Dendritic cell treated with granulocyte-macrophage colony-stimulating factor and Interleukin-4, amounts not matched to agents 40 ng/mL and 50 ng/mL, for 4 days (primary cell): ENCODE measurements around the gene DGKQ.
"Not testable (repeated sequence)": the region's sequence is repeated elsewhere in the genome, so short reads cannot be mapped to it uniquely, and the experiment has no call there.

Experiments used
- H3K27ac Mint-ChIP-seq: one replicate; pipeline ENCODE4 v1.8.0; 2022; ENCODE audit warnings: mild to moderate bottlenecking, mixed read lengths
- H3K27me3 Mint-ChIP-seq: one replicate; pipeline ENCODE4 v1.8.0; 2022; ENCODE audit warnings: mild to moderate bottlenecking, mixed read lengths
- H3K36me3 Mint-ChIP-seq: one replicate; pipeline ENCODE4 v1.8.0; 2022; ENCODE audit warnings: low read depth, mixed read lengths
- H3K4me1 Mint-ChIP-seq: one replicate; pipeline ENCODE4 v1.8.0; 2022; ENCODE audit warnings: low read depth, mixed read lengths
- H3K4me3 Mint-ChIP-seq: one replicate; pipeline ENCODE4 v1.8.0; 2022; ENCODE audit warnings: mild to moderate bottlenecking, moderate library complexity, mixed read lengths
- H3K9me3 Mint-ChIP-seq: one replicate; pipeline ENCODE4 v1.8.0; 2022; ENCODE audit warnings: mixed read lengths
- intact Hi-C: fragments of 100-400 bp; cut with micrococcal nuclease; formaldehyde crosslinking; loops from one replicate; pipeline ENCODE4 v1.15.0; 2022

The DGKQ gene

GRCh38 chr4:952881-953573 lies 20.3 kb downstream of the DGKQ start:
- no peak overlapping the region for H3K27ac Mint-ChIP-seq
- H3K36me3 Mint-ChIP-seq, result peaks cover 84% of the 10 kb centered on the region
- H3K9me3 Mint-ChIP-seq, result no peaks in the 10 kb centered on the region
- no peak overlapping the region for H3K4me3 Mint-ChIP-seq
- H3K4me1 Mint-ChIP-seq, result no peaks in the 10 kb centered on the region
- no peaks in the 10 kb centered on the region for H3K27me3 Mint-ChIP-seq
- intact Hi-C loops, result no loop called here

GRCh38 chr4:951594-952468 lies 21.5 kb downstream of the DGKQ start:
- Mint-ChIP-seq H3K4me3 (no peak overlapping the region), H3K9me3 (no peaks in the 10 kb centered on the region), H3K27ac (no peak overlapping the region), H3K4me1 (no peaks in the 10 kb centered on the region), H3K27me3 (no peaks in the 10 kb centered on the region), H3K36me3 (peaks cover 78% of the 10 kb centered on the region)
- intact Hi-C loops, result no loop called here

DNA sequence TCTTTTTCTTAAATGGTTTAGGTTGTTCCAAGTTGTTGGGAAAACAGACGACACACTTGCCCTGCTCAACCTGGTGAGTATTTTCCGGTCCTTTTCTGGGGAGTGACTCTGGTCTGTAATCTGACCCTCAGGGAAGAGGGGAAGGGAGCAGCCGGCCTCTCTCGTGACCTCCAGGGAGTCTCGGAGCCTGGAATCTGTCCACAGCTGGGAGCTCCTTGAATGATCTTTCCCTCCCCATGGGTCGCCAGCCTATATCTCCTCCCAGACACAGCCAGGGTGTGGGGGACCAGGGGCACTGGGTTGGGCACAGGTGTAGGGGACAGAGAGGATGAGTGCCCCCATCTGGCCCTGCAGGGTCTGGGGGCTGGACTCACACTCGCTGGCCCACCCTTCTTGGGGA lies 22.2 kb downstream of the DGKQ start:
- no peak overlapping the region for H3K4me3 Mint-ChIP-seq
- intact Hi-C loops, result no loop called here
- H3K36me3 Mint-ChIP-seq, result peaks cover 72% of the 10 kb centered on the region
- no peaks in the 10 kb centered on the region for H3K9me3 Mint-ChIP-seq
- H3K4me1 Mint-ChIP-seq, result no peaks in the 10 kb centered on the region
- H3K27me3 Mint-ChIP-seq, result peaks cover 3% of the 10 kb centered on the region
- H3K27ac Mint-ChIP-seq, result no peak overlapping the region

DNA sequence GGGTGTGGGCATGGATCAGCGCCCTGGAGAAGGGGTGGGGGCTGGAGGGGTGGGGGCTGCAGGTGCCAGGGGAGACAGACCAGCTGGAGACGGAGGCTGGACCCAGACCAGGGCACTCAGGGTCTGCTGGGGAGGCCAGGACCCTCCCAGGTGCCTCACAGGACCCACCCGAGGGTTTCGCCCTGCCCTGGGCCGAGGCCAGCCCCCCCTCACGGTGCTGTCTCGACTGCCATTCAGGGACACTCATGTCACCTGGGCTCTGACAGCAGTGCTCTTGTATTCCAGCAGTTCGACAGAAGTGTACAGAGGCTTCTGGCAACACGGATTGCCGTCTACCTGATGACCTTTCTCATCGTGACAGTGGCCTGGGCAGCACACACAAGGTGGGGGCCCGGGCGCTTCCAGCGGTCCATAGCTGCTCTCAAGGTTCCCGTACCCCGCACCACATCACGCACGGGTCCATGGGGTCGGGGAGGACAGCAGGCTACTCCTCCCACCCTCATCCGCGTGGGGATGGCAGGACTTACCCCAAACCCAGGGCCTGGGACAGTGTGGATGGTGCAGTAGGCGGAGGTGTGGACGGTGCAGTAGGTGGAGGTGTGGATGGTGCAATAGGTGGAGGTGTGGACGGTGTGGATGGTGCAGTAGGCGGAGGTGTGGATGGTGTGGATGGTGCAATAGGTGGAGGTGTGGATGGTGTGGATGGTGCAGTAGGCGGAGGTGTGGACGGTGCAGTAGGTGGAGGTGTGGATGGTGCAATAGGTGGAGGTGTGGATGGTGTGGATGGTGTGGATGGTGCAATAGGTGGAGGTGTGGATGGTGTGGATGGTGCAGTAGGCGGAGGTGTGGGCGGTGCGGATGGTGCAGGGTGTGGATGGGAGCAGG lies 23.0 kb downstream of the DGKQ start:
- no peaks in the 10 kb centered on the region for H3K4me1 Mint-ChIP-seq
- H3K27me3 Mint-ChIP-seq, result peaks cover 8% of the 10 kb centered on the region
- intact Hi-C loops, result no loop called here
- peaks cover 72% of the 10 kb centered on the region for H3K36me3 Mint-ChIP-seq
- H3K9me3 Mint-ChIP-seq, result no peaks in the 10 kb centered on the region
- H3K4me3 Mint-ChIP-seq, result no peak overlapping the region
- H3K27ac Mint-ChIP-seq, result no peak overlapping the region

GRCh38 chr4:949656-950055 lies 23.7 kb downstream of the DGKQ start:
- intact Hi-C loops, result no loop called here
- peaks cover 8% of the 10 kb centered on the region for H3K27me3 Mint-ChIP-seq
- no peaks in the 10 kb centered on the region for H3K4me1 Mint-ChIP-seq
- no peak overlapping the region for H3K27ac Mint-ChIP-seq
- no peak overlapping the region for H3K4me3 Mint-ChIP-seq
- no peaks in the 10 kb centered on the region for H3K9me3 Mint-ChIP-seq
- peaks cover 68% of the 10 kb centered on the region for H3K36me3 Mint-ChIP-seq

DNA sequence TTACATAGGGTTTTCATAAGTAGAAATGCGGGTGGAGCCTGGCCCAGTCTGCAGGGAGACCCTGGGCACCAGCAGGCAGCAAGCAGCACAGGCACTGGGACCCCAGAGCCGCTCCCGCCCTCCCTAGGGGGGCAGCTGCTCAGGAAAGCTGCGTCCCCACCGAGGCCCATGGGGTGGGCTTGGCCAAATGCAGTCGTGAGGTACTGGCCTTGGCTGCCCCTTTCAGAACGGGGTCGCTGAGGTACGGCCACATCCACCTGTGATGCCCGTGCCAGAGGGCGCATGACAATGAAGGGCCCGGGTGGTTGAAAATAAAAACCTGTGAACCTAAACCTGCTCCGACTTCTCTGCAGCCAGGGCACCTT lies 24.5 kb downstream of the DGKQ start:
- H3K36me3 Mint-ChIP-seq, result peaks cover 63% of the 10 kb centered on the region
- intact Hi-C loops, result no loop called here

DNA sequence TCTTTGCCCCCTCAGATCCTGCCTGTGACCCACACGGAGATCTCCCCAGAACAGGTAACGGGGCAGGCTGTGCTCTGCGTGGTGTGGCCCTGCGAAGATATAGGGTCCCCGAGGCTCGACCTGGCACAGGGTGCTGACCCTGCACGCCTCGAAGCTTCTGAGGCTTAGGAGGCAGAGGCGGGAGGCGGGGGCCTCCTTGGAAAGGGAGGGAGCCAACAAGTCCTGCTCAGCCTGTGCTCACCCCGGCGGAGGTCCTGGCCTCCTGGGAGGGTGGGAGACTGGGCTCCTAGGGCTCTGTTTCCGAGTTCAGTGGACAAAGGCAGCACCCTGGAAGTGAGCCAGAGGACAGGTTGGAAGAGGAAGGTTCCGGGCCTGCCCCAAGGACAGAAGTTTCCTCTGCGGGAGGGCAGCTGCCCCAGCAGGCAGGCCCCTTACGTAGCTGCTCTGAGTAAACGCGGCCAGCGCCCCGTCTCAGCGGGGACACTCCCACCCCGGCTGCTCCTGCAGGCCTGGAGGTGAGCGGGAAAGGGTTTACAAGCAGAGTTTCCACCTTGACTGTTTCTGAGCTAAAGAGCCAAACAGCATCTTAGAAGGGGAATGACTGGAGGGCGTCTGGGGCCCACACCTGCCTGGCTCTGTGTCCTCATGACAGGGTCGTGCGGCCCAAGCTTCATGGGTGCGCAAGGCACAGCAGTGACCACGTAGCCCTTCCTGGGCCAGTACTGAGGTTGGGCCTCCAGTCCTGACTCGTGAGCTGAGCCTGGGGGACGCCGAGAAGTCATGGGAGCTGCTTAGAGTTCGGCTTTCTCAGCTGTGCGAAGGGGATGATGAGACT lies 25.1 kb downstream of the DGKQ start:
- H3K27ac Mint-ChIP-seq, result no peak overlapping the region
- no peaks in the 10 kb centered on the region for H3K9me3 Mint-ChIP-seq
- peaks cover 63% of the 10 kb centered on the region for H3K36me3 Mint-ChIP-seq

More for the DNA sequence above, 24.5 kb downstream of the DGKQ start:
- Mint-ChIP-seq H3K4me3 (no peak overlapping the region), H3K27ac (no peak overlapping the region), H3K27me3 (peaks cover 8% of the 10 kb centered on the region), H3K4me1 (no peaks in the 10 kb centered on the region), H3K9me3 (no peaks in the 10 kb centered on the region)

GRCh38 chr4:947491-947971 lies 25.8 kb downstream of the DGKQ start:
- Mint-ChIP-seq H3K4me1 (no peaks in the 10 kb centered on the region), H3K27ac (no peak overlapping the region), H3K4me3 (no peak overlapping the region), H3K9me3 (no peaks in the 10 kb centered on the region), H3K36me3 (peaks cover 63% of the 10 kb centered on the region), H3K27me3 (peaks cover 8% of the 10 kb centered on the region)
- intact Hi-C loops, result no loop called here

More for the DNA sequence above, 25.1 kb downstream of the DGKQ start:
- no peaks in the 10 kb centered on the region for H3K4me1 Mint-ChIP-seq
- intact Hi-C loops, result no loop called here
- peaks cover 8% of the 10 kb centered on the region for H3K27me3 Mint-ChIP-seq
- H3K4me3 Mint-ChIP-seq, result no peak overlapping the region

DNA sequence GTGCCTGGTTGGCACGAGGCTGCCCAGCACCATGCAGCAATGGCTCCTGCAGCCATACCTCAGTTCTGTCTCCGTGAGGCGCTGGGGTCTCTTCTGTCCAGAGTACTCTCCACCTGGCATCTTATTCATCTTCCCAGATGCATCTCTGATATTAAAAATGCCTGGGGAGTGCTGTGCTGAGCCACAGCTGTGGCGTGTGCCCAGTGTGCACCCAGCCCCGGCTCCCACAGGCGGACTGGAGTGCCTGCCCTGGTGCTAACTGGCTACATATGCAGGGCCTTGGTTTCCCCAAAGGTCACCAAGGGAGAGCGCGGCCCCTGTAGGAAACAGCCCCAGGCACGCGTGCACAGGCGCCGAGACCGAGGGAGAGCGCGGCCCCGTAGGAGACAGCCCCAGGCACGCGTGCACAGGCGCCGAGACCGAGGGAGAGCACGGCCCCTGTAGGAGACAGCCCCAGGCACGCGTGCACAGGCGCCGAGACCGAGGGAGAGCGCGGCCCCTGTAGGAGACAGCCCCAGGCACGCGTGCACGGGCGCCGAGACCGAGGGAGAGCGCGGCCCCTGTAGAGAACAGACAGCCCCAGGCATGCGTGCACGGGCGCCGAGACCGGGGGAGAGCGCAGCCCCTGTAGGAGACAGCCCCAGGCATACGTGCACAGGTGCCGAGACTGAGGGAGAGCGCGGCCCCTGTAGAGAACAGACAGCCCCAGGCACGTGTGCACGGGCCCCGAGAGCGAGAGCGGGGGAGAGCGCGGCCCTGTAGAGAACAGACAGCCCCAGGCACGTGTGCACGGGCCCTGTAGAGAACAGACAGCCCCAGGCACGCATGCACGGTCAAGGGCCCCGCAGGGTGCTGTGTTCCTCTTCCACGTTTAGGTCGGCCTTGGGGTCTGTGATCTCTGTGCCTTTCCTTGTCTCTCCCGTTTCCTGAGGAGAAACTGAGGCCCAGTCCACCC lies 26.6 kb downstream of the DGKQ start:
- Mint-ChIP-seq H3K27ac (no peak overlapping the region), H3K4me3 (no peak overlapping the region), H3K36me3 (peaks cover 57% of the 10 kb centered on the region), H3K27me3 (peaks cover 8% of the 10 kb centered on the region), H3K9me3 (no peaks in the 10 kb centered on the region), H3K4me1 (no peaks in the 10 kb centered on the region)
- intact Hi-C loops, result no loop called here

GRCh38 chr4:946103-946450 lies 27.3 kb downstream of the DGKQ start:
- Mint-ChIP-seq H3K27ac (no peak overlapping the region), H3K4me1 (no peaks in the 10 kb centered on the region)

GRCh38 chr4:945274-946102 lies 27.9 kb downstream of the DGKQ start:
- Mint-ChIP-seq H3K4me1 (peaks cover 2% of the 10 kb centered on the region), H3K27me3 (peaks cover 8% of the 10 kb centered on the region), H3K4me3 (no peak overlapping the region), H3K27ac (no peak overlapping the region), H3K36me3 (peaks cover 44% of the 10 kb centered on the region), H3K9me3 (no peaks in the 10 kb centered on the region)
- intact Hi-C loops, result no loop called here

More at GRCh38 chr4:946103-946450, 27.3 kb downstream of the DGKQ start:
- Mint-ChIP-seq H3K27me3 (peaks cover 8% of the 10 kb centered on the region), H3K9me3 (no peaks in the 10 kb centered on the region), H3K4me3 (no peak overlapping the region), H3K36me3 (peaks cover 50% of the 10 kb centered on the region)
- intact Hi-C loops, result no loop called here

DNA sequence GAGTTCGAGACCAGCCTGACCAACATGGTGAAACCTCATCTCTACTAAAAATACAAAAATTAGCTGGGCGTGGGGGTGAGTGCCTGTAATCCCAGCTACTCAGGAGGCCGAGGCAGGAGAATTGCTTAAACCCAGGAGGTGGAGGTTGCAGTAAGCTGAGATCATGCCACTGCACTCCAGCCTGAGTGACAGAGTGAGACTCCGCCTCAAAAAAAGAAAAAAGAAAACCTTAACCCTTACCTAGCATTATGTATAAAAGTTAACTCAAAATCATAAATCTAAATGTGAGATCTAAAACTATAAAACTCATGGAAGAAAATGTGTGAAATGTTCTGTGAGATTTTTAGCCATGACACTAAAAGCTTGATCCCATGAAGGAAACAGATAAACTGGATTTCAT lies 33.9 kb downstream of the DGKQ start:
- intact Hi-C loops, H3K9me3 Mint-ChIP-seq, H3K4me3 Mint-ChIP-seq, H3K27me3 Mint-ChIP-seq, H3K27ac Mint-ChIP-seq: not testable (repeated sequence)
- H3K4me1 Mint-ChIP-seq, result peaks cover 29% of the 10 kb centered on the region
- peaks cover 17% of the 10 kb centered on the region for H3K36me3 Mint-ChIP-seq
